ENCODE measurements around the gene SBF1. TPM values are rescaled to one million over a fixed set of nuclear protein-coding genes. Genes with fewer than 3 reads are reported as not detected.

Gene SBF1
- total and polyA plus RNA-seq, 2 of the 13 experiments (the other 11 are each of a cell fraction or from before 2014, with no cell fraction given) = 31.7 to 40.9 TPM

GRCh38 chr22:50461536-50461935 lies 13.3 kb downstream of the SBF1 start:
- Histone ChIP-seq H3K9me3 (ENCODE audit: low read length) (no peaks in the 10 kb centered on the region), H3K79me2 (ENCODE audit: insufficient read depth, low read length) (no peaks in the 10 kb centered on the region), H4K20me1 (ENCODE audit: insufficient read depth, low read length) (no peaks in the 10 kb centered on the region), H3K4me2 (ENCODE audit: low read depth, low read length) (no peak overlapping the region), H3K4me3 (replicated peaks in 1 of 3; ENCODE audit: insufficient read depth in 1 of 3, low read depth in 2 of 3, low read length in 3 of 3) (no peak overlapping the region), H3K36me3 (replicated peaks in 1 of 2; ENCODE audit: control insufficient read depth in 1 of 2, insufficient read depth in 2 of 2, low read length in 2 of 2) (peaks cover 33 to 68% of the 10 kb centered on the region in 2 experiments; a peak in 4 of 5 replicates), H3K4me1 (ENCODE audit: insufficient read depth, low read length) (no peaks in the 10 kb centered on the region), H3K9ac (ENCODE audit: insufficient read depth, low read depth, low read length) (no peak overlapping the region), H3K27me3 (ENCODE audit: control insufficient read depth in 1 of 2, insufficient read depth in 2 of 2, low read length in 2 of 2) (no peaks in the 10 kb centered on the region), H2AFZ (ENCODE audit: low read length) (no peak overlapping the region), H3K27ac (ENCODE audit: extremely low read length, insufficient read depth, low read length) (no peak overlapping the region)
- in situ Hi-C loops (cut with HindIII; ENCODE audit: extremely low pct_ligation_motif_present, low pct_unique_long_range_greater_than_20kb) (no loop called here), intact Hi-C loops (cut with micrococcal nuclease; ENCODE audit: unreplicated experiment) (no loop called here)
- DNase-seq (ENCODE audit: low spot score) (no peak), ATAC-seq (no peak), FAIRE-seq (no peak)
- POLR2A ChIA-PET = no interaction called here
- BruUV-seq (replicated peaks) = no TSS peak
- no peak for TF ChIP-seq ZNF879 (CRISPR knock-in tag; IDR thresholded peaks at IDR 0.05)
- CTCF ChIA-PET (ENCODE audit: low intra/inter-chr PET ratio, low total read pairs) = no interaction called here
- 97% methylated on average over 7 of the region's 26 CpGs for WGBS (ENCODE audit: low lambda C conversion rate)

DNA sequence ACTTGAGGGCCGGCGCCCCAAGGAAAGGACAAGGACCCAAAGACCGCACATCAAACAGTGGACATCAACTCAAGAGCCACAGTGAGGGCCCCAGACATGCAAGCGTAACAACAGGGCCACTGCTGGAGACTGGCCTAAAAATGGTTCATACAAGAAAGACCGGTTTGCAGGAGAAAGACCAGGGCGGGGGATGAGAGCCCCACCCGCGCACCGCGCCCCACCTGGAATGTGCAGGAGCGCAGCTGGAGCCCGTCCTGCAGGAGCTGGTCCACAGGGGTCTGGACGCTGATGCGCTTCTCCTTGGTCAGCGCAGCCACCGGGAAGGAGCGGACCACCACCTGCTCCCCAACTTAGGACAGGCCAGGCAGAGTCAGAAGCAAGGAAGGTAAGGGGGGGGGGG lies 13.9 kb downstream of the SBF1 start:
- H3K4me1 ChIP-seq (ENCODE audit: insufficient read depth, low read length) = no peaks in the 10 kb centered on the region
- no peak overlapping the region for H2AFZ ChIP-seq (ENCODE audit: low read length)
- H3K4me2 ChIP-seq (ENCODE audit: low read depth, low read length) = no peak overlapping the region
- H3K79me2 ChIP-seq (ENCODE audit: insufficient read depth, low read length) = no peaks in the 10 kb centered on the region
- no peak overlapping the region for H3K9ac ChIP-seq (ENCODE audit: insufficient read depth, low read depth, low read length)
- DNase-seq (ENCODE audit: low spot score) (no peak), FAIRE-seq (no peak), ATAC-seq (no peak)
- no TSS peak for BruUV-seq (replicated peaks)
- H3K27me3 ChIP-seq (ENCODE audit: control insufficient read depth in 1 of 2, insufficient read depth in 2 of 2, low read length in 2 of 2) = no peaks in the 10 kb centered on the region
- H4K20me1 ChIP-seq (ENCODE audit: insufficient read depth, low read length) = no peaks in the 10 kb centered on the region
- no peaks in the 10 kb centered on the region for H3K9me3 ChIP-seq (ENCODE audit: low read length)
- intact Hi-C loops (cut with micrococcal nuclease; ENCODE audit: unreplicated experiment) (no loop called here), in situ Hi-C loops (cut with HindIII; ENCODE audit: extremely low pct_ligation_motif_present, low pct_unique_long_range_greater_than_20kb) (no loop called here)
- H3K4me3 ChIP-seq (replicated peaks in 1 of 3; ENCODE audit: insufficient read depth in 1 of 3, low read depth in 2 of 3, low read length in 3 of 3) = no peak overlapping the region
- WGBS (ENCODE audit: low lambda C conversion rate) = 98% methylated on average over 17 of the region's 17 CpGs
- no peak overlapping the region for H3K27ac ChIP-seq (ENCODE audit: extremely low read length, insufficient read depth, low read length)
- POLR2A ChIA-PET = no interaction called here
- peaks cover 34 to 63% of the 10 kb centered on the region in 2 experiments; a peak in 4 of 5 replicates for H3K36me3 ChIP-seq (replicated peaks in 1 of 2; ENCODE audit: control insufficient read depth in 1 of 2, insufficient read depth in 2 of 2, low read length in 2 of 2)
- CTCF ChIA-PET (ENCODE audit: low intra/inter-chr PET ratio, low total read pairs) = no interaction called here
- TF ChIP-seq HIVEP1 (CRISPR knock-in tag; IDR thresholded peaks at IDR 0.05) (no peak), MAZ (IDR thresholded peaks at IDR 0.05; ENCODE audit: borderline replicate concordance, low read depth, low read length) (no peak), MAZ (CRISPR knock-in tag; IDR thresholded peaks at IDR 0.05; ENCODE audit: low read depth) (no peak), ZBTB7B (CRISPR knock-in tag; IDR thresholded peaks at IDR 0.05) (no peak), ZNF737 (CRISPR knock-in tag; IDR thresholded peaks at IDR 0.05; ENCODE audit: borderline replicate concordance) (no peak)
- TF ChIP-seq, protein P1, sequence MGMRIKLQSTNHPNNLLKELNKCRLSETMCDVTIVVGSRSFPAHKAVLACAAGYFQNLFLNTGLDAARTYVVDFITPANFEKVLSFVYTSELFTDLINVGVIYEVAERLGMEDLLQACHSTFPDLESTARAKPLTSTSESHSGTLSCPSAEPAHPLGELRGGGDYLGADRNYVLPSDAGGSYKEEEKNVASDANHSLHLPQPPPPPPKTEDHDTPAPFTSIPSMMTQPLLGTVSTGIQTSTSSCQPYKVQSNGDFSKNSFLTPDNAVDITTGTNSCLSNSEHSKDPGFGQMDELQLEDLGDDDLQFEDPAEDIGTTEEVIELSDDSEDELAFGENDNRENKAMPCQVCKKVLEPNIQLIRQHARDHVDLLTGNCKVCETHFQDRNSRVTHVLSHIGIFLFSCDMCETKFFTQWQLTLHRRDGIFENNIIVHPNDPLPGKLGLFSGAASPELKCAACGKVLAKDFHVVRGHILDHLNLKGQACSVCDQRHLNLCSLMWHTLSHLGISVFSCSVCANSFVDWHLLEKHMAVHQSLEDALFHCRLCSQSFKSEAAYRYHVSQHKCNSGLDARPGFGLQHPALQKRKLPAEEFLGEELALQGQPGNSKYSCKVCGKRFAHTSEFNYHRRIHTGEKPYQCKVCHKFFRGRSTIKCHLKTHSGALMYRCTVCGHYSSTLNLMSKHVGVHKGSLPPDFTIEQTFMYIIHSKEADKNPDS (CRISPR knock-in tag; IDR thresholded peaks at IDR 0.05) = no peak
- TF ChIP-seq, protein P2, sequence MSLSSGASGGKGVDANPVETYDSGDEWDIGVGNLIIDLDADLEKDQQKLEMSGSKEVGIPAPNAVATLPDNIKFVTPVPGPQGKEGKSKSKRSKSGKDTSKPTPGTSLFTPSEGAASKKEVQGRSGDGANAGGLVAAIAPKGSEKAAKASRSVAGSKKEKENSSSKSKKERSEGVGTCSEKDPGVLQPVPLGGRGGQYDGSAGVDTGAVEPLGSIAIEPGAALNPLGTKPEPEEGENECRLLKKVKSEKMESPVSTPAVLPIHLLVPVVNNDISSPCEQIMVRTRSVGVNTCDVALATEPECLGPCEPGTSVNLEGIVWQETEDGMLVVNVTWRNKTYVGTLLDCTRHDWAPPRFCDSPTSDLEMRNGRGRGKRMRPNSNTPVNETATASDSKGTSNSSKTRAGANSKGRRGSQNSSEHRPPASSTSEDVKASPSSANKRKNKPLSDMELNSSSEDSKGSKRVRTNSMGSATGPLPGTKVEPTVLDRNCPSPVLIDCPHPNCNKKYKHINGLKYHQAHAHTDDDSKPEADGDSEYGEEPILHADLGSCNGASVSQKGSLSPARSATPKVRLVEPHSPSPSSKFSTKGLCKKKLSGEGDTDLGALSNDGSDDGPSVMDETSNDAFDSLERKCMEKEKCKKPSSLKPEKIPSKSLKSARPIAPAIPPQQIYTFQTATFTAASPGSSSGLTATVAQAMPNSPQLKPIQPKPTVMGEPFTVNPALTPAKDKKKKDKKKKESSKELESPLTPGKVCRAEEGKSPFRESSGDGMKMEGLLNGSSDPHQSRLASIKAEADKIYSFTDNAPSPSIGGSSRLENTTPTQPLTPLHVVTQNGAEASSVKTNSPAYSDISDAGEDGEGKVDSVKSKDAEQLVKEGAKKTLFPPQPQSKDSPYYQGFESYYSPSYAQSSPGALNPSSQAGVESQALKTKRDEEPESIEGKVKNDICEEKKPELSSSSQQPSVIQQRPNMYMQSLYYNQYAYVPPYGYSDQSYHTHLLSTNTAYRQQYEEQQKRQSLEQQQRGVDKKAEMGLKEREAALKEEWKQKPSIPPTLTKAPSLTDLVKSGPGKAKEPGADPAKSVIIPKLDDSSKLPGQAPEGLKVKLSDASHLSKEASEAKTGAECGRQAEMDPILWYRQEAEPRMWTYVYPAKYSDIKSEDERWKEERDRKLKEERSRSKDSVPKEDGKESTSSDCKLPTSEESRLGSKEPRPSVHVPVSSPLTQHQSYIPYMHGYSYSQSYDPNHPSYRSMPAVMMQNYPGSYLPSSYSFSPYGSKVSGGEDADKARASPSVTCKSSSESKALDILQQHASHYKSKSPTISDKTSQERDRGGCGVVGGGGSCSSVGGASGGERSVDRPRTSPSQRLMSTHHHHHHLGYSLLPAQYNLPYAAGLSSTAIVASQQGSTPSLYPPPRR (CRISPR knock-in tag; IDR thresholded peaks at IDR 0.05; ENCODE audit: borderline replicate concordance) = no peak

Measured in HepG2 (cell line).